Measurements from ENCODE around the gene TYK2. TPM values are rescaled to one million over a fixed set of nuclear protein-coding genes. Genes with fewer than 3 reads are reported as not detected.

Gene TYK2
- total and polyA plus RNA-seq, 4 donors, result 102 to 175 (median 150) TPM

DNA sequence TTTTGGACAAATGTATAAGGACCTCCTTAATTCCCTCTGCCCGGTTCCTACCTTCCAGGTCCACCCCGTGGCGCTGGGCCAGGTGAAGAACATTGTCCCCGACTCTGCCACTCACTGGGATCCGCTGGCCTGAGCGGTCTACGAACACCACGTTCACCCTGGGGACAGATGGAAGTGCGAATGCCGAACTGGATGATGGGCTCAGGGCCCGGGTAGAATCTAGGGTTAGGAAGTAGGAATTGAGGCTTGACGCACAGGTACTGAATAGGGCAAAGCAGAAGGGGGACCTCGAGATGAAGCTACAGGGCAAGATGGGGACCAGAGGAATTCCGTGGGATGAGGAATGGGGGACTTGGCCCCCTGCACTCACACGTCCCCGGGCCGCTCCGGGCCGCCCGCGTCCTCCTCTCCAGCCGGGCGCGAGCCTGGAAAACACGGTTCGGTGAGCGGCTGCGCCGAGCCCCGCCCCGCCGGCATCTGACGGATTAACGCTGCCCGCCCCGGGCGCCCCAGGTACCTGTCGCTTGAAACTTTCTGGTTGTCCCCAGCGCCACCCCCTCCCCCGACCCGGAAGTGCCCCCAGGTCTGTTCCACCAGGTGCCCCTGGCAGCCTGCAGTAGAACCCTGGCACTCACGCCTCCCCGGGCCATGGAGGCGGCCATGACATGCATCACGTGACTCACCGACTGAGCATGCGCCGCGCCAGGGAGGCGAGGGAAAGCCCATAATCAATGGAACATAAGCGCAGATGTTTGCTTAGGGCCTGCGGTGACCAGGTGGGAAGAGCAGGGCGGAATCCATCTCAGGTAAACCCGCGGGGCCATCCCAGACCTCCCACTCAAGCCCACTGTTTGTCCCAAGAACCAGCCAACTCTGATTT, 64.8 kb downstream of the TYK2 start, which contains the start of gene FDX2:
FDX2 (minus strand) TSS at position 681 of the 880 bp plus-strand sequence; CDS start at position 662, 19 bp downstream.
- peak within 1 kb of the TSS; percentile 26 to 76 for H3K9ac ChIP-seq (ENCODE audit: insufficient read depth in 1 of 2, low read length in 2 of 2)
- 1% methylated on average over 54 to 55 of the region's 55 CpGs for WGBS, 2 donors
- peak; percentile 81 to 87 (median 86) for DNase-seq
- ATAC-seq (ENCODE audit: insufficient read depth, low FRiP score), result peak; percentile 83
- no peaks in the 10 kb centered on the region for H3K9me3 ChIP-seq (ENCODE audit: control insufficient read depth in 4 of 4, insufficient read depth in 3 of 4, low read length in 3 of 4)
- H3K4me3 ChIP-seq, result peak within 1 kb of the TSS; percentile 56
- peaks cover 0 to 12% (median 0%) of the 10 kb centered on the region in 5 donors for H3K4me1 ChIP-seq (ENCODE audit: control insufficient read depth in 5 of 5, insufficient read depth in 5 of 5, low read length in 5 of 5)
- TF ChIP-seq, protein P1, sequence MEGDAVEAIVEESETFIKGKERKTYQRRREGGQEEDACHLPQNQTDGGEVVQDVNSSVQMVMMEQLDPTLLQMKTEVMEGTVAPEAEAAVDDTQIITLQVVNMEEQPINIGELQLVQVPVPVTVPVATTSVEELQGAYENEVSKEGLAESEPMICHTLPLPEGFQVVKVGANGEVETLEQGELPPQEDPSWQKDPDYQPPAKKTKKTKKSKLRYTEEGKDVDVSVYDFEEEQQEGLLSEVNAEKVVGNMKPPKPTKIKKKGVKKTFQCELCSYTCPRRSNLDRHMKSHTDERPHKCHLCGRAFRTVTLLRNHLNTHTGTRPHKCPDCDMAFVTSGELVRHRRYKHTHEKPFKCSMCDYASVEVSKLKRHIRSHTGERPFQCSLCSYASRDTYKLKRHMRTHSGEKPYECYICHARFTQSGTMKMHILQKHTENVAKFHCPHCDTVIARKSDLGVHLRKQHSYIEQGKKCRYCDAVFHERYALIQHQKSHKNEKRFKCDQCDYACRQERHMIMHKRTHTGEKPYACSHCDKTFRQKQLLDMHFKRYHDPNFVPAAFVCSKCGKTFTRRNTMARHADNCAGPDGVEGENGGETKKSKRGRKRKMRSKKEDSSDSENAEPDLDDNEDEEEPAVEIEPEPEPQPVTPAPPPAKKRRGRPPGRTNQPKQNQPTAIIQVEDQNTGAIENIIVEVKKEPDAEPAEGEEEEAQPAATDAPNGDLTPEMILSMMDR (IDR thresholded peaks at IDR 0.05; ENCODE audit: control extremely low read depth, extremely low read depth), result no peak
- H3K27me3 ChIP-seq (ENCODE audit: control insufficient read depth in 3 of 3, insufficient read depth in 3 of 3, low read length in 2 of 3), result no peaks in the 10 kb centered on the region
- peak within 1 kb of the TSS in 1 of 2 donors; percentile 52 for H3K27ac ChIP-seq (ENCODE audit: low read depth in 1 of 2, low read length in 1 of 2)
- H3K36me3 ChIP-seq (ENCODE audit: control insufficient read depth in 4 of 4, insufficient read depth in 4 of 4, low read length in 4 of 4), result peaks cover 0 to 35% (median 11%) of the 10 kb centered on the region in 4 donors

DNA sequence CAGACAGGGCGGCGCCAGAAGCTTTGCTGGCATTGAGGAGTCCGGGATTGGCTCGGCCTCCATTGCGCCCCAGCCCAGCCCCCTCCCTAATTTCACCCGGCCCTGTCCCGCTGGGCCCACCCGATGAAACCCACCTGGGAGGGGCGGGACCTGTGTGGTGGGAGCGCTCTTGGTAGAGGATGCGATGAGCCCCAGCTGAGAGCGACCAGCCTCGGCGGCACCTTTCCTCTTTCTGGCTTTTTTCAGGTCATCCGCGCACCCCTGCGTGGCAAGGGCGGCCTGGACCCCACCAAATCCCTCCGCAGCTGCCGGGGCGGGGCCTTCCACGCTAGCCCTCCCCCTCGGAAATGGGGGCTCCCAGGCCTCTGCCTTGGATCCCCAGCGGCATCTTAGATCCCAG, 70.9 kb downstream of the TYK2 start, which contains the start of gene ZGLP1:
ZGLP1 (minus strand) TSS at position 393 of the 400 bp plus-strand sequence.
- ATAC-seq (ENCODE audit: insufficient read depth, low FRiP score), result no peak
- H3K9ac ChIP-seq (ENCODE audit: insufficient read depth in 1 of 2, low read length in 2 of 2), result no peak within 1 kb of the TSS
- no peaks in the 10 kb centered on the region for H3K9me3 ChIP-seq (ENCODE audit: control insufficient read depth in 4 of 4, insufficient read depth in 3 of 4, low read length in 3 of 4)
- H3K27me3 ChIP-seq (ENCODE audit: control insufficient read depth in 3 of 3, insufficient read depth in 3 of 3, low read length in 2 of 3), result no peaks in the 10 kb centered on the region
- 95% methylated on average over 23 to 24 of the region's 24 CpGs for WGBS, 2 donors
- H3K27ac ChIP-seq (ENCODE audit: low read depth in 1 of 2, low read length in 1 of 2), result no peak within 1 kb of the TSS
- no peaks in the 10 kb centered on the region for H3K4me1 ChIP-seq (ENCODE audit: control insufficient read depth in 5 of 5, insufficient read depth in 5 of 5, low read length in 5 of 5)
- no peak for DNase-seq
- no peak within 1 kb of the TSS for H3K4me3 ChIP-seq
- peaks cover 0 to 15% (median 6%) of the 10 kb centered on the region in 4 donors for H3K36me3 ChIP-seq (ENCODE audit: control insufficient read depth in 4 of 4, insufficient read depth in 4 of 4, low read length in 4 of 4)
- TF ChIP-seq, protein P1 (IDR thresholded peaks at IDR 0.05; ENCODE audit: control extremely low read depth, extremely low read depth), result no peak

DNA sequence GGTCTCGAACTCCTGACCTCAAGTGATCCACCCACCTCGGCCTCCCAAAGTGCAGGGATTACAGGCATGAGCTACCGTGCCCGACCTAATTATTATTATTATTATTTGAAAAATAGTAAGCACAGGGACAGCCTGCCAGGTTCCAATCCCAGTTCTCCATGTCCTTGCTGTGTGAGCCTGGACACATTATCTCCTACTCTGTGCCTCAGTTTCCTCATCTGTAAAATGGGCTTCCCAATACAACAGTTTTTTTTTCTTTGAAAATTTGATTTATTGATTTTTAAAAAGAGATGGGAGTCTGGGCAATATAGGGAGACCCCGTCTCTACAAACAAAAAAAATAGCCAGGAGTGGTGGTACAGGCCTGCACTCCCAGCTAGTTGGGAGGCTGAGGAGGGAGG, 74.0 kb downstream of the TYK2 start:
- Histone ChIP-seq H3K27me3 (ENCODE audit: control insufficient read depth in 3 of 3, insufficient read depth in 3 of 3, low read length in 2 of 3) (no peaks in the 10 kb centered on the region), H3K4me1 (ENCODE audit: control insufficient read depth in 5 of 5, insufficient read depth in 5 of 5, low read length in 5 of 5) (no peaks in the 10 kb centered on the region), H3K36me3 (ENCODE audit: control insufficient read depth in 4 of 4, insufficient read depth in 4 of 4, low read length in 4 of 4) (peaks cover 0 to 17% (median 4%) of the 10 kb centered on the region in 4 donors), H3K9me3 (ENCODE audit: control insufficient read depth in 4 of 4, insufficient read depth in 3 of 4, low read length in 3 of 4) (no peaks in the 10 kb centered on the region), H3K4me3 (no peak overlapping the region), H3K27ac (ENCODE audit: low read depth in 1 of 2, low read length in 1 of 2) (no peak overlapping the region), H3K9ac (ENCODE audit: insufficient read depth in 1 of 2, low read length in 2 of 2) (no peak overlapping the region)
- ATAC-seq (ENCODE audit: insufficient read depth, low FRiP score) (no peak), DNase-seq (no peak)
- 88 to 92% methylated on average over 5 of the region's 5 CpGs for WGBS, 2 donors
- TF ChIP-seq, protein P1 (IDR thresholded peaks at IDR 0.05; ENCODE audit: control extremely low read depth, extremely low read depth), result no peak

Data from lung (tissue), 12 donors.